Parathyroid adenoma (tissue), 2 donors: ENCODE results near the gene PRELID1.

ENCODE experiments used
- H2AFZ ChIP-seq: fragments of 300-600 bp; sonication (generic); one replicate; pipeline ENCODE4 v1.7.0; 2017; ENCODE audit warnings: antibody characterized with exemption, mild to moderate bottlenecking
- H3K27ac ChIP-seq: fragments of 300-600 bp; sonication (generic); one replicate; pipeline ENCODE4 v1.7.0; 2017
- H3K27me3 ChIP-seq: fragments of 300-600 bp; sonication (generic); one replicate; pipeline ENCODE4 v1.7.0; 2017; ENCODE audit warnings: low read length; ENCODE audit not compliant: control insufficient read depth, insufficient read depth
- H3K36me3 ChIP-seq: fragments of 300-600 bp; sonication (generic); one replicate; pipeline ENCODE4 v1.7.0; 2017; ENCODE audit warnings: low read length; ENCODE audit not compliant: control insufficient read depth, insufficient read depth
- H3K4me1 ChIP-seq: fragments of 300-600 bp; sonication (generic); one replicate; pipeline ENCODE4 v1.7.0; 2017; ENCODE audit warnings: control low read depth
- H3K4me2 ChIP-seq: fragments of 300-600 bp; sonication (generic); one replicate; pipeline ENCODE4 v1.7.0; 2017; ENCODE audit warnings: low read length
- H3K4me3 ChIP-seq: fragments of 300-600 bp; sonication (generic); one replicate; pipeline ENCODE4 v1.7.0; 2017; ENCODE audit warnings: low read depth, low read length
- H3K79me2 ChIP-seq: fragments of 300-600 bp; sonication (generic); one replicate; pipeline ENCODE4 v1.7.0; 2017; ENCODE audit warnings: control low read depth
- H3K9ac ChIP-seq: fragments of 300-600 bp; sonication (generic); one replicate; pipeline ENCODE4 v1.7.0; 2017; ENCODE audit warnings: mild to moderate bottlenecking
- H3K9me3 ChIP-seq: fragments of 300-600 bp; sonication (generic); one replicate; pipeline ENCODE4 v1.7.0; 2017; ENCODE audit warnings: low read length; ENCODE audit not compliant: control insufficient read depth
- CTCF ChIP-seq: fragments of 300-600 bp; sonication (generic); IDR thresholded peaks from one replicate; pipeline ENCODE4 v1.7.0; 2017; ENCODE audit warnings: antibody characterized with exemption, mild to moderate bottlenecking
- donor health status: primary hyperparathyroidism.

PRELID1 gene

GRCh38 chr5:177310332-177310731 lies 6.7 kb downstream of the PRELID1 start:
- Histone ChIP-seq H3K9me3 (no peaks in the 10 kb centered on the region), H3K4me2 (no peak overlapping the region), H3K9ac (no peak overlapping the region), H3K79me2 (peaks cover 3% of the 10 kb centered on the region), H3K27me3 (no peaks in the 10 kb centered on the region), H3K4me1 (peaks cover 10% of the 10 kb centered on the region), H3K27ac (no peak overlapping the region), H3K36me3 (no peaks in the 10 kb centered on the region), H3K4me3 (no peak overlapping the region), H2AFZ (no peak overlapping the region)
- no peak for TF ChIP-seq CTCF

GRCh38 chr5:177310757-177311391 lies 7.3 kb downstream of the PRELID1 start:
- Histone ChIP-seq H3K4me1 (peaks cover 10% of the 10 kb centered on the region), H3K4me3 (no peak overlapping the region), H3K9ac (no peak overlapping the region)

GRCh38 chr5:177311392-177311722 lies 7.8 kb downstream of the PRELID1 start:
- Histone ChIP-seq H3K4me2 (peak overlapping the region; percentile 94), H3K27me3 (no peaks in the 10 kb centered on the region), H3K27ac (no peak overlapping the region), H2AFZ (peak overlapping the region; percentile 40), H3K9me3 (no peaks in the 10 kb centered on the region), H3K79me2 (no peaks in the 10 kb centered on the region), H3K9ac (no peak overlapping the region), H3K4me1 (peaks cover 10% of the 10 kb centered on the region), H3K4me3 (peak overlapping the region; percentile 62), H3K36me3 (no peaks in the 10 kb centered on the region)
- TF ChIP-seq CTCF, result no peak

More at GRCh38 chr5:177310757-177311391, 7.3 kb downstream of the PRELID1 start:
- Histone ChIP-seq H3K9me3 (no peaks in the 10 kb centered on the region), H2AFZ (no peak overlapping the region), H3K27me3 (no peaks in the 10 kb centered on the region), H3K4me2 (no peak overlapping the region), H3K27ac (no peak overlapping the region), H3K36me3 (no peaks in the 10 kb centered on the region), H3K79me2 (no peaks in the 10 kb centered on the region)
- TF ChIP-seq CTCF, result no peak

GRCh38 chr5:177311723-177312648 lies 8.4 kb downstream of the PRELID1 start, which contains the start of gene MXD3:
Gene MXD3 (minus strand): TSS chr5:177311898. CDS start chr5:177311830, 68 bp downstream.
- Histone ChIP-seq H3K27me3 (no peaks in the 10 kb centered on the region), H3K79me2 (no peaks in the 10 kb centered on the region), H3K36me3 (no peaks in the 10 kb centered on the region), H3K4me2 (peak within 1 kb of the TSS; percentile 94), H3K4me3 (peak within 1 kb of the TSS; percentile 62), H3K27ac (no peak within 1 kb of the TSS), H3K4me1 (peaks cover 10% of the 10 kb centered on the region), H3K9ac (no peak within 1 kb of the TSS), H2AFZ (peak within 1 kb of the TSS; percentile 40), H3K9me3 (no peaks in the 10 kb centered on the region)
- no peak for TF ChIP-seq CTCF
